GM21423 (cell line): Measurements from ENCODE around the gene GPR17.

Source experiments
- ATAC-seq: cut with Tn5 transposase; IDR thresholded peaks from one replicate; pipeline ENCODE4 v1.9.1; 2021; ENCODE audit warnings: mild to moderate bottlenecking, moderate library complexity; ENCODE audit not compliant: unreplicated experiment

GPR17 gene, protein sequence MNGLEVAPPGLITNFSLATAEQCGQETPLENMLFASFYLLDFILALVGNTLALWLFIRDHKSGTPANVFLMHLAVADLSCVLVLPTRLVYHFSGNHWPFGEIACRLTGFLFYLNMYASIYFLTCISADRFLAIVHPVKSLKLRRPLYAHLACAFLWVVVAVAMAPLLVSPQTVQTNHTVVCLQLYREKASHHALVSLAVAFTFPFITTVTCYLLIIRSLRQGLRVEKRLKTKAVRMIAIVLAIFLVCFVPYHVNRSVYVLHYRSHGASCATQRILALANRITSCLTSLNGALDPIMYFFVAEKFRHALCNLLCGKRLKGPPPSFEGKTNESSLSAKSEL

DNA sequence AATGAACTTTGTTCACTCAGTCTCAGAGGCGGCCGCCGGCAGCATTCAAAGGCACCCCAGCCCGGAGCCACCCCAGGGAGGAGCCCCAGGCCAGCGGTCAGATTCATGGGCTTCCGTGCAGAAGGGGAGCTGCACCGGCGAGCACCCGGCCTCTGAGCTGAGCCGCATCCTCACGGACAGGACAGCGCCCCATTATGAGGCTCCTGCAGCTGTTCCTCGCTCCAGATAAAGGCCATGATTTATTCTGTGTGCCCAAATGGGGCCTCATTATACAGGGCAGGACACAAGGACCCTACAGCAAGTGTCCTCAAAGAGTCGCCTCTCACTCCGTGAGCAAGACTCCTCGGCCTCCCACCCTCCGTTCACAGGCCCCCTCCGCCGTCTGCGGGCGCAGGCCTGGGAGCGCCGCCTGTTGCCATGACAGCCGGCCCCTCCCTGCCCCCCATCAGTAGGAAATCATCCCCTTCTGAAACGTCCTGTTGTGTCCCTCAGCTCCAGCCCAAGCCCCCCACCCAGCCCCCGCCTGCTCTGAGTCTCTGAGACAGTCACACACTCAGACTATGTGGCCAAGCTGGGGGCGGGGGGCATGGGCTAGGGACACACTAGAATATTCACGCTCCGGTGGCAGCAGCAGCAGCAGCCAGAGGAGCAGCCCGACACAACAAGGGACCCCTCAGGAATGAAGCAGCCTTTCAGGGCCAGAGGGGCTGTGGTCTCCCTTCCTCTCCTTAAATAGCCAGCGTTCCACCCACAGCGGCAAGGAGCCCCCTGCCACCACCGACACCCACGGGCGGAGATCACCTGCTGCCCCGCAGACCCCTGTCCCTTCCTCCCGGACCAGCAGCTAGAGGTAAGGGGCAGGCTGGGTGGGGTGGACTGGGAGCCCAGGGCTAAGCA, at the start of gene GPR17:
Gene GPR17 (plus strand): TSS at position 759 of the 897 bp plus-strand sequence. CDS start 4,583 bp downstream, outside the sequence.
- ATAC-seq, result no peak

DNA sequence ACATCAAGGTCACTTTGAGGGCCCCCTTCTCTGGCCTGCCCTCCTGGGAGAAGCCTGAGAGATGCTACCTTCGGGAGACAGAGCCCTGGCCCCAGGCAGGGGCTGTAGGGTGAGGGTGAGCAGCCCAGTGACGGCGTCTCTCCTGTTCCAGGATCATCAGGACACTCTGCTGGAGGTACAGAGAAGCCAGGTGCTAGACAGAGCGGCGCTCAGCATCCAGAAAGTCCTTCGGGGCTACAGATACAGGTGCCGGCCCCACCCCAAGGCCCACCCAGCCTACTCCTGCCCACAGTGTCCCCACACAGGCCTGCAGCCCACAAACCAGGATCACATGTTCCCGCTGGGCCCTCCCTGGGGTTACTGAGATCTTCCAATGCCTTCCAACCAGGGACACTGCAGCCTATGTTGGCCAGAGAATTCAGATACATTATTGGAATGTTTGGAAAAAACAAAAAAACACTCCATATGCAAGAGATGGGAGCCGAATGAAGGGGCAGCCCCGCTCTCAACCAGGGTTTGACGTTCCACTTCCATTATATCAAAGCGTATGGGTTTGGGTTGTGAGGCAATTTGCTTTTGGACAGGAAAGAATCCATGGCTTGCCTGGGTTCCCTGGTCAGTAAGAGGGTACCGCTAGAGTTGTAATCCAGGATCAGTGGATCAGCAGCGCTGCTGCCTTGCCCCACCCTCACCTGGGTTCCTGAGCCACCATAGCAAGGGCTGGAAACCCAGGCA, 49.5 kb upstream of the GPR17 start:
- ATAC-seq, result no peak

DNA sequence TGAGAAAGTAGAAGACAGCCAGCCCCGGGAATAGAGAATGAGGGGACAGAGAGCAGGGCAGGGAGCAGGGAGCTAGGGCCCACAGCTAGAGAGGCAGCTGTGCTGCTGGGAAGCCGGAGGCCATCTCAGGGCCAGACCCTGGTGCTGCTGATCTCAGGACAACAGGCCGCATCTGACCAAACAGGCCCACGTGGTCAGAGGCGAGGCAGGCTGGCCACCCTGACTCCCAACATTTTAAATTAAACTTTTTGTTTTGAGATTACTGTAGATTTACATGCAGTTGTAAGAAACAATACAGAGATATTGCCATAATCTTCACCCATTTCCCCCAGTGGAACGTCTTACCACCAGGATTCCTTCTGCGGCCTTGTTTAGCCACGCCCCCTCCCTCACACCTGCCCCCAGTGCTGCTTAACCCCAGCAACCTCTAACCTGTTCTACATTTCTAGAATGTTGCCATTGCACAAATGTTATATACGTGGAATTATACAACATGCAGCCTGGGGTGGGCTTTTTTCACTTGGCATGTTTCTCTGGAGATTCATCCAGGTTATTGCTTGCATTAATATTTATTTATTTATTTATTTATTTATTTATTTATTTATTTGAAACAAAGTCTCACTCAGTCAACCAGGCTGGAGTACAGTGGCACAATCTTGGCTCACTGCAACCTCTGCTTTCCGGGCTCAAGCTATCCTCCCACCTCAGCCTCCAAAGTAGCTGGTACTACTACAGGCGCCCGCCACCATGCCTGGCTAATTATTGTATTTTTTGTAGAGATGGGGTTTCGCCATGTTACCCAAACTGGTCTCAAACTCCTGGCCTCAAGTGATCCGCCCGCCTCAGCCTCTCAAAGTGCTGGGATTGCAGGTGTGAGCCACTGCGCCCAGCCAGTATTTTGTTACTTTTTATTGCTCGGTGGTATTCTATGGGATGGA, 48.6 kb upstream of the GPR17 start:
- ATAC-seq, result no peak

DNA sequence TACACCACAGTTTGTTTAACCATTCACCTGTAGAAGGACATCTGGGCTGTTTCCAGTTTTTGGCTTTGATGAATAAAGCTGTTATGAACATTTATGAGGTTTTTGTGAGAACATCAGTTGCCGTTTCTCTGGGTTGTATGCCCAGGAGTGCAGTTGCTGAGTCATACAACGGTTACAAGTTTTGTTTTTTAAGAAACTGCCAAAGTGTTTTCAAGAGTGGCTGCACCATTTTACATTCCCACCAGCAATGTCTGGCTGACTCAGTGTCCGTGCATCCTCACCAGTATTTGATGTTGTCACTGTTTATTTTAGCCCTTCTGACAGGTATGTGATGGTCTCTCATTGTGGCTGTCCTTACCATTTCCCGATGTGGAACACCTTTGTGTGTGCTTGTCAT, 48.0 kb upstream of the GPR17 start:
- no peak for ATAC-seq

DNA sequence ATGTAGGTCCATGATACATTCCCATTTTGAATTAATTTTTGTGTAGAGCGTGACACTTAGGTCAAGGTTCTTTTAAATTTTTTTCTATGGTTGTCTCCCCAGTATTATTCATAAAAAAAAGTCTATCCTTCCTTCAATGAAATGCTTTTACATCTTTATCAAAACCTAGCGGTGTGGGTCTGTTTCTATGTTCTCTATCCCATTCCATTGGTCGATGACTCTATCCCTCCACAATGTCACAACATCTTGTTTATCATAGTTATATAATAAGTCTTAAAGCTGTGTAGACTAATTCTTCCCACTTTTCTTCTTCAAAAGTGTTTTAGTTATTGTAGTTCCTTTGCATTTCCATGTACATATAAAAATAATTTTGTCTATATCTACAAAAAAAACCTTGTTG, 47.2 kb upstream of the GPR17 start:
- ATAC-seq, result no peak

DNA sequence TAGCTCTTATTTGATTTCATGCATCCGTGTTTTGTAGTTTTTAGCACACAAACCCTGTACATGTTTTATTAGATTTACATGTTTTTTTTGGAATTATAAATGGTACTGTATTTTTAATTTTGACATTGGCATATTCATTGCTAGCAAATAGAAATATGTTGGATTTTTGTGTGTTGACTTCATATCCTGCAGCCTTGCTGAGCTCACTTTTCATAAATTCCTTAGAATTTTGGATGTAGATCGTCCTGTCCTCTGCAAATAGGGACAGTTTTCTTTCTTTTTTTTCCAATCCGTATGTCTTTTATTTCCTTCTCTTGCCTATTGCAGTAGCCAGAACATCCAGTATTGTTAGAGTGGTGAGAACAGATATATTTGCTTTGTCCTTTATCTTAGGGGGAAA, 46.7 kb upstream of the GPR17 start:
- ATAC-seq, result no peak

DNA sequence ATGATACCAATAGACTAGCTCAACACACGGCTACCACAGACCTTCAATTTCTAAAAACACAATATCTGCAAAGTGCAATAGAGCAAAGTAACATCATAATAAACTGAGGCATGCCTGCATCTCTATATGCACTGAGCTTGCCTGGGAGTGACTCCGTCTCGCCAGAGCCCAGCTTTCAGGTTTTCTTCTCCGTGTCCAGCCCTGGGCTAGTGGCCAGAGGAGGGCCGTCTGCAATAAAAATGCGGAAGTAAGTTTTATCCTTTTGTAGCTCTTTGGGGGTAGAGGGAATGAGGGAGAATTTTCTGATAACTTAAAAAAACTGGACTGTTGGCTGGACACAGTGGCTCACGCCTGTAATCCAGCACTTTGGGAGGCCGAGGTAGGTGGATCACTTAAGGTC, 41.0 kb upstream of the GPR17 start:
- no peak for ATAC-seq

DNA sequence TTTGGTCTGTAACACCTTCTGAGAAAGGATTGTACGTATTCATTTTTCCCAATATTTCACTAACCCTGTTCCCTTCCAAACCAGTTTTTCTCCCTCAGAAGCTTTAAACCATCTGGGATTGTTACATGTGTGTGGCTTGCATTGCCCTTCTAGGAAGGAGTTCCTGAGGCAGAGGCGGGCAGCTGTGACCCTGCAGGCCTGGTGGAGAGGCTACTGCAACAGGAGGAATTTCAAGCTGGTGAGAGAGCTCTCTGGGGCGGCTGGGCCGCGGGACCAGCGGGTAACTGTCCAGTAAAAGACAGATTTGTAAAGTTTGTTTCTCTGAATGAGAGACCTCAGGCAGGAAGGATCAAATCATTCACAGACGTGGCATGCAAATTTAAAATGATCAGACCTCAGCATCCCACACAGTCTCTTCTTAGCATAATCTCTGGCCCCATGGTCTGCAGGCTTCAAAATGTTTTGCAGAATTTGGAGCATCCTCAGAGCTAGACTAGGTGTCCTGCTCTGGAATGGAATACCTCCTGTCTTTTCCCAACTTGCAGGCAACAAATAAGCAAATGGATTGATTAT, 40.2 kb upstream of the GPR17 start:
- no peak for ATAC-seq

DNA sequence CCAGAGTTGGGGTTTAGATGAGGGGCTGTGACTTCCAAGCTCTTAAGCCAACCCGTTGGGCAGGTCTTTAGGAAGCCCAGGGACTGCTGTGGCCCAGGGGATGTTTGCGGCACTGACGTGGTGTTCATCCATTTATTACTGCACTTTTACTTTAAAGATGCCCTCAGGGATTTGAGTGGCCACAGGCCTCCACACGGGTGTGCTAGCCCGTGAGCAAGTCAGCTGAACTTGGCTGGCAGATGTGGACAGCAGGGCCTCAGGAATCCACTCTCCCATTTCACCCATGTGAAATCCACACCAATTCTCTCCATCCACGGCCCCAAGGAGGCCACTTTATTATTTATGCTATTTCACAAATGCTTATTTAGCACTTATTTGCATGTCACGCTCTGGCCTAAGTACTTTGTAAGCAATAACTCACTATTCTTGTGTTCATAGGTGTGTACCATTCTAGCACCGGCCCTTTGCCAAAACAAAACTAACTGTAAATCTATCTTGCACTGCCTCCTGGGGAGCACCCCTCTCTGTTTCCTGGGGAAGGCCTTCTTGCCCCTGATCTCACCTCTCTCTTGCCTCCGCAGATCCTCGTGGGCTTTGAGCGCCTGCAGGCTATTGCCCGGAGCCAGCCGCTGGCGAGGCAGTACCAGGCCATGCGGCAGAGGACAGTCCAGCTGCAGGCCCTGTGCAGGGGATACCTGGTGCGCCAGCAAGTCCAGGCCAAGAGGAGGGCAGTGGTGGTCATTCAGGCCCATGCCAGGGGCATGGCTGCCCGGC, 39.1 kb upstream of the GPR17 start:
- ATAC-seq, result no peak

DNA sequence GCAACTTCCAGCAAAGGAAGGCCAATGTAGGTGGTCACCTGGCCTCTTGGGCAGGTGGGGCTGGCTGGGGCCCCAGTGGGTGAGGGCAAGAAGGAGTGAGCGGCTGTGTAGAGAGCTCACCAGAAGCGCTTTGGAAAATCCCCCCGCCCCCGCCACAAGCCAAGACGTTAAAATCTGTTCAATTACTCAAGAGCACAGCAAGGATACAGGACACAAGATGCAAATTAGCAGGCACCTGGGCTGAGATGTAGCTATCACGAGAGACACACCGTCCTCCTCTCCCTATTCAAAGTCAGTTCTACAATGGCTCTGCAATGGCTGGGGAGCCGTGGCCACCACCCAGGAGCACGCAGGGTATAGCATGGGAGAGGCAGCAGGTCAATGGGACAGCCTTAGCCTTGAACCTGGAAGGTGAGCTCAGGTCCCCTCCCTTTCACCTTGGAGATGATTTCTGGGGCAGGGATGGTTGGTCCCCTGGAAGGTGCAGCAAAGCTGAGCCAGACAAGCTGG, 38.5 kb upstream of the GPR17 start:
- ATAC-seq, result no peak

DNA sequence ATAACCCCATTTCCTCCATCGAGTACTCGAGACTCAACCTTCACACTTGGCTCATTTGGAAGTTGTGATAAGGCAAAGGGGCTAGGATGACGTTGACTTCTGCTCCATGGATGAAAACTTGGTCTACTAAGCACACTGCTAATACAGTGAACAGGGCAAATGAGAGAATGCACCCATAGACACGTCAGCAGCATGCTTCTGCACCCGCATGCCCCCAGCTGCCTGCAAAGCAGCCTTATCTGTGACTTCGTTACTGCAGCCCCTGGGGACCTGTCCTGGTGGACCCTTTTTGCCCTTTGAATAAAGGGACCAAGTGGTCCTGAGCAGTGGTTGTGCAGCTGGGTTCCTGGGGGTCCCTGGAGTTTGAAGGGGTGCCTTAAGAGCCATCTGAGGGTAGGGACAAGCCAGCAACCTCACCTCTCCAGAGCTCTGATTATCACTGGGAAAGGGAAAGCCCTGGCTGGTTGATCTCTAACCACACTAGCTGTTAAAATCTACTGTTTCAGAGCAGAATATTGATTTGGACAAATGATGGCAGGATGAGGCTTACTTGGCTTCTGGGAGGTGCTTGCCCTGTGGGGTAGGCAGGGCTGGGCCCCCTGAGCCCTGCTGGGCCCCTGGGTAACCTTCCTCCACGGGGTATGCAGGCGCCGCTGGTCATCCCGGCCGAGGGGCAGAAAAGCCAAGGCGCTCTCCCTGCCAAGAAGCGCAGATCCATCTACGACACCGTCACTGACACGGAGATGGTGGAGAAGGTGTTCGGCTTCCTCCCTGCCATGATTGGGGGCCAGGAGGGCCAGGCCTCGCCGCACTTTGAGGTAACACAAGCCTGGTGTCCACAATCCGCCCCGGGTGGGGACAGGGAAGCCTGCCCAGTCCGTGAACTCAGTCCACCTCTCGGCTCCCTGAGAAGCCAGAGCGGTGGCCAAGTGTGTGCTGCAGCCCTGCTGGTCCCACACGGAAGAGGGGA, 37.6 kb upstream of the GPR17 start:
- no peak for ATAC-seq

DNA sequence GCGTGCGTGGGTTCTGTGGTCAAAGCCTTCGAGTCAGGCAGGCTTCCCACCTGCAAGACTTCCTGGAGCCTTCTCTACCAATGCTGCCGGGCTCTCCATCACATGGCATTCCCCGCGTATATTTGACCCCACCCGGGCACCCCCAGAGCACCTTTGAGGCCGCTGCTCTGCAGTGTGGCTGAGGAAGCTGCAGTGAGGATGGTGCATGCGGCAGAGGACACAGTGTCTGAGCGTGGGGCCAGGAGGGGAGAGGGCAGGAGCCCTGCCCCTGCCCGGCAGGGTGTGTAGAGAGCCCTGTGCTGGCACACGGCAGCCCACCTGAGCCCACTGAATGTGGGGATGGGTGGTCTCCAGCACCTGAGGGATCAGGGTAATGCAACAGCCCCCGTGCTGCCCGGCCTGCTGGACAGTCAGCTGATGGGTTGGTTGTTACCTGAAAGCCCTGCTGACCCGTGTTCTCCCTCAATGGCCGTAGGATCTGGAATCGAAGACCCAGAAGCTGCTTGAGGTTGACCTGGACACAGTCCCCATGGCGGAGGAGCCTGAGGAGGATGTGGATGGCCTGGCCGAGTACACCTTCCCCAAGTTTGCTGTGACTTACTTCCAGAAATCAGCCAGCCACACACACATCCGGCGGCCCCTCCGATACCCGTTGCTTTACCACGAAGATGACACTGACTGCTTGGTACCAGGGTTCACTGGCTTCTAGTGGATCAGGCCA, 36.8 kb upstream of the GPR17 start:
- no peak for ATAC-seq

DNA sequence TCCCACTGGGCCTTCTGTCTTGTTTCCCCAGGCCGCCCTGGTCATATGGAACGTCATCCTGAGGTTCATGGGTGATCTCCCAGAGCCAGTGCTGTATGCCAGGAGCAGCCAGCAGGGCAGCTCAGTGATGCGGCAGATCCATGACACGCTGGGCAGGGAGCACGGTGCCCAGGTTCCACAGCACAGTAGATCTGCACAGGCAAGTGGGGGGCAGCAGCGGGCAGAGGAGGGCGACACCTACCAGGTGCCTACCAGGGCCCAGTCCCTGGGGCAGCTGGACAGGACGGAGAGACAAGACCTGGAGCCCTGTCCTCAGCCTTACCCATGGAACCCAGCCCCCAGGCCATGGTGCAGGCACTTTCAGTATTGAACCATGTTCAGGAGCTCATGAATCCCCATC, 36.1 kb upstream of the GPR17 start:
- no peak for ATAC-seq

DNA sequence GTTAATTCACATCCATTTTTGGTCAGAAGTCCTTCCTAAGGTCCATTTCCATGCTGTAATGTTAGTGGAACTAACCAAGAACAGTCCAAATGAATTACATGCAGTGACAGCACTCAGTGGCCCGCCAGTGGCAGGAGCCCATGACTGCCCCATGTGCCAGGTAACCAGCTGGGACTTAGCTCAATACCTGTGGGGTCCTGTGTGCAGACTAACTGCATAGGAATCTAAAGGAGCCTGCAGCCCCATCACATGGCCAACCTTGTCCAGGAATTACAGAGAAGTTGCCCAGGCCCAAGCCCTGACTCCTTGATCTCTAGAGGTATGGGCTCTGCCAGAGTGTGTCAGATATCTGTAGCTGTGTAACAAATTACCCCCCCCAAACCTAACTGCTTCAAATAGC, 35.4 kb upstream of the GPR17 start:
- no peak for ATAC-seq

DNA sequence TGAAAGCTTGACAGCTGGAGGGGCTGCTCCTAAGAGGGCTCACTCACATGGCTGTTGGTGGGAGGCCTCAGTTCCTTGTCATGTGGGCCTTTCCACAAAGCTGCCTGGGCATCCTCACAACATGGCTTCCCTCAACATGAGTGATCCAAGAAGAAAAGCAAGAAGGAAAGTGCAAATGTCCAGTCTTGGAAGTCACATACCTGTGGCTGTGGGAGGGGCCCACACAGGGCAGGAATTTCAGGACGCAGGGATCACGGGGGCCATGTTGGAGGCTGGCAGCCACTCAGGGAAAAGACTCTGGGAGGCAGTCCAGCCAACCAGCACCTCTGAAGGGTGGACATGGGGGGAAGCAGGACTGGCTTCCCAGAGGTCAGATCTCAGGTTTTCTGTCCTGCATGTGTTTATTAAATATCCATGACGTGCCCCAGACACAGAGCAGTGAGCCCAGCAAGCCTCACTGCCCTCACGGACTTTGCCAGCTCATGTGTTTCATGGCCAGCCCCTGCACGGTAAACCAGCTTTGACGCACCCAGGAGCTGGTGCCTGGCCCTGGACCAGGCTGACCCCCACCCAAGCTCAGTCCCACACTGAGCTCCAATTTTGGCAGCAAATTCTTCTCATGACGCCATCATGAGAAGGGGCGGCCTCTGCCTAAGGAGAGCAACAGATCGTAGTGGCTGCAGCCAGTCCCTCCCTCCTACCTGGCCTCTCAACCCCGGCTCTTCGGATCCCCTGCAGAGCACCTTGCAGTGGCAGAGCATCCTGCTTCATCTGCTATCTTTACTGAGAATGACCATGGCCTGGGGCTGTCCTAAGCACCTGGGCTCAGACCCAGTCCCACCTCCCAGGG, 34.7 kb upstream of the GPR17 start:
- ATAC-seq, result no peak

DNA sequence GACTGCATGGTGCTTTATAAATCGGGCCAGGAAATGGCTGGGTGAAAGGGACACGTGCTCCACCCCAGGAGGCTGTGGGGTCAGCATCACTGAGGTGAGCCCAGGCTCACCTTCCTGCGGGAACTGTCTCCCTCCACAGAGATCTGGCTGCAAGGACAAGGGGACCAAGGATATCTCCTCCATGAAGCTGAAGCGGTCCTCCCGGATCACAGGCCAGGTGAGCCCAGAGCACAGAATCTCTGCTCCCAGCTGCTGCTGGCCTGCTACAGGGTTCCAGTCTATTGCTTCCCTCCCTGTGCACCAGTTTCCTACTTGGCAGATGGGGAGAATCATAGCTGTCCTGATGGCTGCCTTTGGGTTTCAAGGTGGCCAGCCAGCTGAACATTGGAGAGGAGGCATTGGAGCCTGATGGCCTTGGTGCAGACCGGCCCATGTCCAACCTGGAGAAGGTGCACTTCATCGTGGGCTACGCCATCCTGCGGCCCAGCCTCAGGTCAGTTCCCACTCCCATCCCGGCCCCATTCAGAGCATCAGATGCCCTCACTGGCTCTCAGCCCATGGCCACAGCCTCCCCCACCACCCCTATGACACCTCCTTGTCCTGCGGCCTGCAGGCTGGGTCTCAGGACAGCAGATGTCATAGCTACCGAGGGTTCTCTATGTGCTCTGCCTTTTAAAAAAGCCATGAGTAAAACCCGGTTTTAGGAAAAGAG, 33.7 kb upstream of the GPR17 start:
- no peak for ATAC-seq
